ENCODE data around the gene ELMO3. TPM values are rescaled to one million over a fixed set of nuclear protein-coding genes. Genes with fewer than 3 reads are reported as not detected.

ELMO3 gene
- total and polyA plus RNA-seq, 2 of the 4 experiments (the other 2 are of a cell fraction) = 0.36 to 1.6 TPM

DNA sequence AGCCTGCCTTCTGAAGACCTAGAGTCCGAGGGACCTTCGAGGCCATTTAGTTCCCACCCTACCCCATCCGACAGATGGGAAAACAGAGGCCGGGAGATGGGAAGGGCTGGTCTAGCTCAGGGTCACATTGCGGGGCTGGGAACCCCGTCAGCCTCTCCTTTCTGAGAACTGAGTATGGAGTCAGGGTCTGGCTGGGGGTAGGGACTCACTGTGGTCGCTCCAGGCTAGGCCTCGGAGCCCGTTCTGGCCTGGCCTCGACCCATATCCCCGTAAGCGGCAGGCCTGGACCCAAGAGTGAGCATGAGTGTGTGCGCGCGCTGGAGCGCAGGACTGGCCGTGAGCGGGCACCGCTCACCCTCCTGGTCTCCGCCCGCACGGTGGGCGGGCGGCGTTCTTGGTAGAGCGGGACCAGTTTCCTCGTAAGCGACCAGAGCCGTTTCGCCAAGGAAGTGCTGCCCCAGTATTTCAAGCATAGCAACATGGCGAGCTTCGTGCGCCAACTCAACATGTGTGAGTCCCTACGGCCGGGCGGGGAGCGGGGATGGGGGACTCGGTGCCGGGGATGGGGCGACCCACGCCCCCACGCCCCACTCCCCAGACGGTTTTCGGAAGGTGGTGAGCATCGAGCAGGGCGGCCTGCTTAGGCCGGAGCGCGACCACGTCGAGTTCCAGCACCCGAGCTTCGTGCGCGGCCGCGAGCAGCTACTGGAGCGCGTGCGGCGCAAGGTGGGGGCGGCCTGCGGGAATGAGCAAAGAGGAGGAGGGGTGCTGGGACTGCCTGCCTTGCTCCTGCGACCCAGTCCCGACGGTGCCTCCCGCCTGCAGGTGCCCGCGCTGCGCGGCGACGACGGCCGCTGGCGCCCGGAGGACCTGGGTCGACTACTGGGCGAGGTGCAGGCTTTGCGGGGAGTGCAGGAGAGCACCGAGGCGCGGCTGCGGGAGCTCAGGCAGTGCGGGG lies 33.5 kb upstream of the ELMO3 start (continued):
- TF ChIP-seq, protein P1, sequence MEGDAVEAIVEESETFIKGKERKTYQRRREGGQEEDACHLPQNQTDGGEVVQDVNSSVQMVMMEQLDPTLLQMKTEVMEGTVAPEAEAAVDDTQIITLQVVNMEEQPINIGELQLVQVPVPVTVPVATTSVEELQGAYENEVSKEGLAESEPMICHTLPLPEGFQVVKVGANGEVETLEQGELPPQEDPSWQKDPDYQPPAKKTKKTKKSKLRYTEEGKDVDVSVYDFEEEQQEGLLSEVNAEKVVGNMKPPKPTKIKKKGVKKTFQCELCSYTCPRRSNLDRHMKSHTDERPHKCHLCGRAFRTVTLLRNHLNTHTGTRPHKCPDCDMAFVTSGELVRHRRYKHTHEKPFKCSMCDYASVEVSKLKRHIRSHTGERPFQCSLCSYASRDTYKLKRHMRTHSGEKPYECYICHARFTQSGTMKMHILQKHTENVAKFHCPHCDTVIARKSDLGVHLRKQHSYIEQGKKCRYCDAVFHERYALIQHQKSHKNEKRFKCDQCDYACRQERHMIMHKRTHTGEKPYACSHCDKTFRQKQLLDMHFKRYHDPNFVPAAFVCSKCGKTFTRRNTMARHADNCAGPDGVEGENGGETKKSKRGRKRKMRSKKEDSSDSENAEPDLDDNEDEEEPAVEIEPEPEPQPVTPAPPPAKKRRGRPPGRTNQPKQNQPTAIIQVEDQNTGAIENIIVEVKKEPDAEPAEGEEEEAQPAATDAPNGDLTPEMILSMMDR (conservative IDR thresholded peaks at IDR 0.05; ENCODE audit: low read depth, low read length) = no peak
- no peak for TF ChIP-seq SMC3 (IDR thresholded peaks at IDR 0.05; ENCODE audit: low read depth, low read length)

Measured in IMR-90 (cell line).